GM06990 (cell line): ENCODE data around the gene PKN2.

Experiments
- DNase-seq: peaks from one replicate; pipeline ENCODE4 v3.0.0-alpha.2; 2011; ENCODE audit not compliant: insufficient read length; ENCODE audit errors: extremely low read depth
- H3K27me3 ChIP-seq: replicated peaks from 2 replicates; pipeline ENCODE4 v1.6.0; 2011; ENCODE audit warnings: low read length; ENCODE audit not compliant: control insufficient read depth, insufficient read depth
- H3K36me3 ChIP-seq: 2 replicates; pipeline ENCODE4 v1.5.1; 2011; ENCODE audit warnings: low read length; ENCODE audit not compliant: control insufficient read depth, insufficient read depth
- H3K4me3 ChIP-seq: replicated peaks from 2 replicates; pipeline ENCODE4 v1.5.1; 2011; ENCODE audit warnings: low read depth, mild to moderate bottlenecking, control low read depth, low read length
- CTCF ChIP-seq: IDR thresholded peaks from 2 replicates; pipeline ENCODE4 v1.5.1; 2011; ENCODE audit warnings: low read length, control low read depth, mild to moderate bottlenecking, inconsistent platforms; ENCODE audit not compliant: insufficient read depth, poor library complexity, severe bottlenecking

The PKN2 gene

GRCh38 chr1:88768187-88768586 is 84.1 kb downstream of the PKN2 start:
- no peak for TF ChIP-seq CTCF

GRCh38 chr1:88768816-88769215 is 84.7 kb downstream of the PKN2 start:
- Histone ChIP-seq H3K27me3 (no peaks in the 10 kb centered on the region), H3K4me3 (no peak overlapping the region), H3K36me3 (no peaks in the 10 kb centered on the region; the same call in 1 of the 2 replicates)
- TF ChIP-seq CTCF = no peak
- no peak for DNase-seq

More at GRCh38 chr1:88768187-88768586, 84.1 kb downstream of the PKN2 start:
- Histone ChIP-seq H3K36me3 (no peaks in the 10 kb centered on the region; the same call in 1 of the 2 replicates), H3K27me3 (no peaks in the 10 kb centered on the region), H3K4me3 (no peak overlapping the region)
- no peak for DNase-seq

GRCh38 chr1:88773540-88774150 is 89.6 kb downstream of the PKN2 start:
- Histone ChIP-seq H3K4me3 (no peak overlapping the region), H3K36me3 (peaks cover 1% of the 10 kb centered on the region; the same call in 1 of the 2 replicates), H3K27me3 (no peaks in the 10 kb centered on the region)
- TF ChIP-seq CTCF = no peak
- no peak for DNase-seq

- Histone ChIP-seq H3K4me3 (no peak overlapping the region), H3K27me3 (no peaks in the 10 kb centered on the region), H3K36me3 (peaks cover 1% of the 10 kb centered on the region; the same call in 1 of the 2 replicates)
- no peak for TF ChIP-seq CTCF
- no peak for DNase-seq
Measured at GRCh38 chr1:88774151-88774556, 90.1 kb downstream of the PKN2 start.

- H3K27me3 ChIP-seq = no peaks in the 10 kb centered on the region
- TF ChIP-seq CTCF = no peak
- H3K36me3 ChIP-seq = peaks cover 1% of the 10 kb centered on the region; the same call in 1 of the 2 replicates
- DNase-seq = no peak
- no peak overlapping the region for H3K4me3 ChIP-seq
Measured at GRCh38 chr1:88777604-88778149, 93.6 kb downstream of the PKN2 start.
